Pancreas (tissue), 10 donors: ENCODE results near the gene UVRAG. TPM values are rescaled to one million over a fixed set of nuclear protein-coding genes. Genes with fewer than 3 reads are reported as not detected.

Experiments used
- ATAC-seq, 4 donors: fragments of 200-7000 bp; cut with Tn5 transposase; one replicate each; pipeline versions ENCODE4 v1.8.0 to v1.9.1; 2020; ENCODE audit warnings: mild to moderate bottlenecking in 4 of 4, moderate library complexity in 4 of 4
- DNase-seq, 6 donors: peaks; one replicate each; pipeline ENCODE4 v3.0.0-alpha.2; 2020
- FAIRE-seq: peaks from 2 replicates; lab custom pipeline; 2012; peaks lifted over from hg19 to GRCh38; lab: Jason Lieb, UNC
- H3K27ac ChIP-seq, 4 donors: fragments of 200-600 bp; sonication (generic); 1 replicate in 3 of 4; 2 replicates in 1 of 4; pipeline versions ENCODE4 v1.5.0 to v1.8.0; 2020
- H3K27me3 ChIP-seq, 4 donors: fragments of 200-600 bp; one replicate each; pipeline ENCODE4 v1.8.0; 2021
- H3K36me3 ChIP-seq, 3 donors: fragments of 200-600 bp; sonication (generic) in 1 of 3; one replicate each; pipeline versions ENCODE4 v1.5.0 to v1.8.0; 2020 to 2021
- H3K4me1 ChIP-seq, 3 donors: fragments of 200-600 bp; one replicate each; pipeline ENCODE4 v1.8.0; 2021
- H3K4me3 ChIP-seq, 4 donors: fragments of 200-600 bp; sonication (generic) in 2 of 4; one replicate each; pipeline versions ENCODE4 v1.5.0 to v1.8.0; 2020 to 2021
- H3K9me3 ChIP-seq, 4 donors: fragments of 200-600 bp; one replicate each; pipeline ENCODE4 v1.8.0; 2021
- CTCF ChIP-seq, 4 donors: fragments of 200-600 bp; sonication (generic) in 3 of 4; IDR thresholded peaks; one replicate each; pipeline versions ENCODE4 v1.5.0 to v1.8.0; 2021; ENCODE audit warnings: antibody characterized with exemption in 4 of 4
- WGBS, 2 donors: extraction: QIAGEN DNeasy Blood & Tissue Kit; methylation state at CpG; one replicate each; pipeline ENCODE4 v1.1.7; 2013; 5-methylcytosine and 5-hydroxymethylcytosine counted together
- intact Hi-C, 3 donors: fragments of 100-400 bp; cut with DNase I; formaldehyde crosslinking; loops; one replicate each; pipeline versions ENCODE4 v1.11.1 to v1.14.2; 2022
- polyA plus RNA-seq, 2 donors: library from polyadenylated mRNA; stranded (reverse); fragments of 200-250 nt; gene quantifications; one replicate each; pipeline ENCODE4 v1.2.3, GENCODE V29; 2013
- total RNA-seq, 6 donors: library from RNA; stranded (reverse); fragmentation: NEBNext Ultra II Directional in 4 of 6; extraction: Animal tissue kit (Norgen Biotek cat#: 25700) in 4 of 6; gene quantifications; one replicate each; pipeline versions ENCODE4 v1.2.1 to v1.2.4, GENCODE V29; 2021 to 2023
- donor health status: healthy with polysubstance abuse.
- donor health status: DM: no; HTN: no; CAD: no; lungs with moderate emphysema.
- donor health status: DM: no; HTN: no; CAD: no.
- donor health status: control.
- donor health status: control.
- donor health status: Bipolar disorder and iron deficiency.
- donor health status: DM: yes; HTN: yes; CAD: no.
- donor health status: DM: no; HTN: no; CAD: no.
- donor health status: DM: no; HTN: no; CAD: no.
- donor health status: DM: yes; HTN: yes; CAD: no.

The UVRAG gene
- total and polyA plus RNA-seq, 8 donors: 3.3 to 17.2 (median 7.6) TPM

- Histone ChIP-seq H3K4me3 (no peak overlapping the region), H3K4me1 (no peaks in the 10 kb centered on the region), H3K36me3 (no peaks in the 10 kb centered on the region), H3K9me3 (no peaks in the 10 kb centered on the region), H3K27ac (no peak overlapping the region), H3K27me3 (no peaks in the 10 kb centered on the region)
- DNase-seq (no peak), FAIRE-seq (no peak), ATAC-seq (no peak)
- intact Hi-C loops: no loop called here
- TF ChIP-seq CTCF (IDR thresholded peaks at IDR 0.05): no peak
- WGBS, 2 donors: 93 to 94% methylated on average over 3 of the region's 3 CpGs
These were observed 179.6 kb downstream of the UVRAG start for GRCh38 chr11:75994616-75995015.

- intact Hi-C loops: no loop called here
- Histone ChIP-seq H3K4me1 (no peaks in the 10 kb centered on the region), H3K36me3 (no peaks in the 10 kb centered on the region), H3K4me3 (no peak overlapping the region), H3K27ac (no peak overlapping the region), H3K9me3 (no peaks in the 10 kb centered on the region), H3K27me3 (no peaks in the 10 kb centered on the region)
- DNase-seq (no peak), FAIRE-seq (no peak), ATAC-seq (no peak)
- 30 to 35% methylated on average over 1 of the region's 1 CpG for WGBS, 2 donors
- TF ChIP-seq CTCF (IDR thresholded peaks at IDR 0.05): no peak
These were observed 181.8 kb downstream of the UVRAG start for GRCh38 chr11:75996523-75997442.

GRCh38 chr11:76004400-76004799 is 189.4 kb downstream of the UVRAG start:
- DNase-seq (no peak), ATAC-seq (no peak), FAIRE-seq (no peak)
- intact Hi-C loops: no loop called here
- H3K36me3 ChIP-seq: peaks cover 0 to 9% (median 0%) of the 10 kb centered on the region in 3 donors
- no peak overlapping the region for H3K4me3 ChIP-seq
- no peak for TF ChIP-seq CTCF (IDR thresholded peaks at IDR 0.05)
- no peaks in the 10 kb centered on the region for H3K9me3 ChIP-seq
- H3K4me1 ChIP-seq: no peaks in the 10 kb centered on the region
- H3K27me3 ChIP-seq: no peaks in the 10 kb centered on the region
- no peak overlapping the region for H3K27ac ChIP-seq
- WGBS, 2 donors: 97 to 99% methylated on average over 3 of the region's 3 CpGs

GRCh38 chr11:76005756-76006155 is 190.7 kb downstream of the UVRAG start:
- Histone ChIP-seq H3K4me1 (no peaks in the 10 kb centered on the region), H3K9me3 (no peaks in the 10 kb centered on the region), H3K36me3 (peaks cover 0 to 9% (median 0%) of the 10 kb centered on the region in 3 donors), H3K27ac (no peak overlapping the region), H3K27me3 (no peaks in the 10 kb centered on the region), H3K4me3 (no peak overlapping the region)
- ATAC-seq (no peak), FAIRE-seq (no peak), DNase-seq (no peak)
- intact Hi-C loops: no loop called here
- 95 to 96% methylated on average over 3 of the region's 3 CpGs for WGBS, 2 donors
- no peak for TF ChIP-seq CTCF (IDR thresholded peaks at IDR 0.05)

- FAIRE-seq: no peak
These were observed 192.2 kb downstream of the UVRAG start for GRCh38 chr11:76007166-76007565.

More at GRCh38 chr11:76007166-76007565, 192.2 kb downstream of the UVRAG start:
- Histone ChIP-seq H3K36me3 (peaks cover 0 to 9% (median 0%) of the 10 kb centered on the region in 3 donors), H3K27me3 (no peaks in the 10 kb centered on the region), H3K4me1 (no peaks in the 10 kb centered on the region), H3K4me3 (no peak overlapping the region), H3K9me3 (no peaks in the 10 kb centered on the region), H3K27ac (no peak overlapping the region)
- intact Hi-C loops: no loop called here
- WGBS, 2 donors: 97 to 99% methylated on average over 2 of the region's 2 CpGs
- DNase-seq: no peak
- ATAC-seq: no peak
- TF ChIP-seq CTCF (IDR thresholded peaks at IDR 0.05): no peak
